Activated T-cell treated with anti-CD3 and anti-CD28 coated beads, Interleukin-2, amount 50 U/mL, for 72 hours (primary cell): ENCODE results near the gene MEMO1. TPM values are rescaled to one million over a fixed set of nuclear protein-coding genes. Genes with fewer than 3 reads are reported as not detected.

Experiments
- ATAC-seq, 2 donors: fragments of 150-1000 bp; cut with Tn5 transposase; replicated peaks in 1 of 2; 2 replicates each; pipeline ENCODE4 v1.10.0; 2021; ENCODE audit warnings: moderate library complexity in 2 of 2, mild to moderate bottlenecking in 1 of 2
- DNase-seq, 2 donors: peaks; one replicate each; pipeline ENCODE4 v3.0.0; 2021 to 2022; ENCODE audit warnings: mixed read lengths in 1 of 2
- H3K27ac Mint-ChIP-seq: one replicate; pipeline ENCODE4 v1.8.0; 2022; ENCODE audit warnings: mild to moderate bottlenecking, moderate library complexity, mixed read lengths
- H3K27me3 Mint-ChIP-seq: one replicate; pipeline ENCODE4 v1.8.0; 2022; ENCODE audit warnings: low read depth, mixed read lengths
- H3K36me3 Mint-ChIP-seq, 2 donors: one replicate each; pipeline ENCODE4 v1.8.0; 2022; ENCODE audit warnings: mixed read lengths in 2 of 2, mild to moderate bottlenecking in 1 of 2; ENCODE audit not compliant: insufficient read depth in 2 of 2
- H3K4me1 Mint-ChIP-seq: one replicate; pipeline ENCODE4 v1.8.0; 2022; ENCODE audit warnings: low read depth, mixed read lengths
- H3K4me3 Mint-ChIP-seq, 2 donors: one replicate each; pipeline ENCODE4 v1.8.0; 2022; ENCODE audit warnings: mild to moderate bottlenecking in 2 of 2, mixed read lengths in 2 of 2, moderate library complexity in 2 of 2
- H3K9me3 Mint-ChIP-seq, 2 donors: one replicate each; pipeline ENCODE4 v1.8.0; 2022; ENCODE audit warnings: mixed read lengths in 2 of 2
- total RNA-seq, 2 donors: library from RNA; stranded (reverse); gene quantifications; one replicate each; pipeline ENCODE4 v1.2.3, GENCODE V29; 2022

Gene MEMO1
- total RNA-seq, 2 donors from 2014 or later: 45.9 to 47.7 TPM

DNA sequence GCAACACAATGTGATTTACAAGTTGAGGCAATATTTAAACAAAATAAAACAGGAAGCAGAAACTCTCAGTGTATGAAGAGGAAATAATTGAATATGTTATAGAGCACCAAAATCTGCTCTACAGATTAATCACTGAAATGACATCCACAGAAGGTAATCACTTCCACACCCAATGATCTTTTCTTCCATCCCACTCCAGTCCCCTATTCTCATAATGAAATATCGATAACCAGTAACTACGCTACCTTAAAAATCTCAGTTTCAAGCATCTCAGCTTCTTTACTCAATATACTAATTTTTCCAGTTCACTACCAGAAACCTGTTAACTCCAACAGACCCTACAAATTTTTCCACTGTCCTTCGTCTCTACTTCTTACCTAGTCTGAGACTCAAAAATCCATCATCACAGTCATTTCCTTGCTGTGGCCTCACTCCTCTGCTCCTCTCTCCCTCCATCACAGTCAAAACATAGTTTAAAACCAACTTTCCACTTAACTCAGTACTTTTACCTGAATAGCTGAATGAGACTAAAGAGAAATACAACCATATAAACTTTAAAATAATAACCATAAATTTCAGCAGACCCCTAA is 67.1 kb downstream of the MEMO1 start:
- H3K4me3 Mint-ChIP-seq: peak overlapping the region in 1 of 2 donors; percentile 41
- no peaks in the 10 kb centered on the region for H3K9me3 Mint-ChIP-seq
- DNase-seq (no peak), ATAC-seq (peak; percentile 40 to 65)
- H3K36me3 Mint-ChIP-seq: no peaks in the 10 kb centered on the region
- H3K27me3 Mint-ChIP-seq: no peaks in the 10 kb centered on the region
- peak overlapping the region; percentile 68 for H3K27ac Mint-ChIP-seq
- H3K4me1 Mint-ChIP-seq: peaks cover 37% of the 10 kb centered on the region

DNA sequence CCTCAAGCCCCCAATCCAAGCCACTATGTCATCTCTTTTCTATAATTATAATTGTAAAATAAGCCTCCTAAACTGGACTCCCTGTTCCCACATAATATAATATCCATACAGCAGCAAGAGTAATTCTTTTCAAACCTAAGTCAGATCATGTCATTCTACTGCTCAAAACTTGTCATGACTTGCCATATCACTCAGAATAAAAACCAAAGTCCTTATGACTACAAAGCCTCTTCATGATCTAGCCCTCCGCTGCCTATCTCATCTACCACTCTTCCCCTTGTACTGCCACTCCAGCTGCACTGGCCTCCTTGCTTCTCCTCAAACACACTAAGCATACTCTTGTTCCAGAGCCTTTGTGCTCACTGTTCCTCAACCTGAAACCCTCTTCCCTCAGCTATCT is 69.9 kb downstream of the MEMO1 start:
- no peak overlapping the region for H3K4me3 Mint-ChIP-seq
- no peaks in the 10 kb centered on the region for H3K27me3 Mint-ChIP-seq
- no peaks in the 10 kb centered on the region for H3K9me3 Mint-ChIP-seq
- DNase-seq (no peak), ATAC-seq (peak in 1 of 2 donors; percentile 69)
- peaks cover 33% of the 10 kb centered on the region for H3K4me1 Mint-ChIP-seq
- H3K36me3 Mint-ChIP-seq: no peaks in the 10 kb centered on the region
- no peak overlapping the region for H3K27ac Mint-ChIP-seq

DNA sequence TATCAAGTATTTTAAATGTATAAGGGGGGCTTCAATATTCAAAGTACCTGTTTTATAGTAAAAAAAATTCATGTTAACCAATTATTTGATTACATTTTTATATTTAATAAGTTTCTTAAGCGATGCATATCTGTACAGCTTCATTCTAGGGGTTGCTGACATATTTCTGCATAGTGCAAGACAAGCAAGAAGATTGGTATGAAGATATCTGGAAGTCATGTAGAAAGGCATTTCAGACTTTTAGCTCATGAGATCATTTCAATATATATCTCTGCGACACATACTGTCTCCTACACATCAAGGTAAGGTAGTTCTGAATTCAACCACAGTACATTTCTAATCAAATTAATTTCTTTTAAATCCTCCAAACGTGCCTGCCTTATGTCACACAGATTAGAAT is 73.1 kb downstream of the MEMO1 start:
- no peaks in the 10 kb centered on the region for H3K27me3 Mint-ChIP-seq
- DNase-seq: no peak
- no peaks in the 10 kb centered on the region for H3K36me3 Mint-ChIP-seq
- peaks cover 10% of the 10 kb centered on the region for H3K4me1 Mint-ChIP-seq
- no peak for ATAC-seq
- no peak overlapping the region for H3K27ac Mint-ChIP-seq
- no peak overlapping the region for H3K4me3 Mint-ChIP-seq
- H3K9me3 Mint-ChIP-seq: no peaks in the 10 kb centered on the region

DNA sequence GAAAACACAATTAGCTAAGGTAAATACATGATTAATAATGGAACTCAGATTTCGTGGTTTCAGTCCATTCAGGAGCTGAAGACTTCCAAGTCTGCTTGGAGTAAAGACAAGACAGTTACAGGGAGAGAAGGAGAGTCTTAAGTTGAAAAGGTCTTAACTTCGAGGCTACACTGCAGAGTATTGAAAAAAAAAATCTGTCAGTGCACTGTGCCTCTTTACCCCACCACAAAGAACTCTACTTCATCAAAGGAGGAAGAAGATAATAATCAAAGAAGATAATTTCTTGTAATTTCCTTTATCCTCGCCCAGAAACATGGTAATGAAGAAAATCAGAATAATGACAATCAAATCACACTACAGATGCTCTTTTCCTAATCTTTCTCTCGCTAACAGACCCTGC is 75.4 kb downstream of the MEMO1 start:
- no peak for DNase-seq
- H3K4me1 Mint-ChIP-seq: peaks cover 13% of the 10 kb centered on the region
- ATAC-seq: no peak
- H3K4me3 Mint-ChIP-seq: no peak overlapping the region
- no peaks in the 10 kb centered on the region for H3K27me3 Mint-ChIP-seq
- H3K9me3 Mint-ChIP-seq: no peaks in the 10 kb centered on the region
- no peak overlapping the region for H3K27ac Mint-ChIP-seq
- no peaks in the 10 kb centered on the region for H3K36me3 Mint-ChIP-seq

DNA sequence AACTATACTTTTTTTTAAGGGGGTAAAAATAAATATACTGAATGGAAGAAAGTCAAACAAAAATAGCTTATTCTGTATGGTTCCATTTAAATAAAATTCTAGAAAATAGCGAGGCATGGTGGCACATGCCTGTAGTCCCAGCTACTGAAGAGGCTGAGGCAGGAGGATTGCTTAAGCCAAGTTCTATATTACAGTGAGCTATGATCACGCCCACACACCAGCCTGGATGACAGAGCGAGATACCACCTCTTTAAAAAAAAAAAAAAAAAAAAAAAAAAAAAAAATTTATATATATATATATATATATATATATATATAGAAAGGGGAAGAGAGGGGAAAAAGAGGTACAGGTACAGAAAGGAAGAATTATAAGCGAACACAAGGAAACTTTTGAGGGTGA is 77.7 kb downstream of the MEMO1 start:
- H3K36me3 Mint-ChIP-seq: peaks cover 2% of the 10 kb centered on the region in 2 donors
- no peaks in the 10 kb centered on the region for H3K27me3 Mint-ChIP-seq
- peak overlapping the region; percentile 66 for H3K27ac Mint-ChIP-seq
- H3K4me1 Mint-ChIP-seq: peaks cover 13% of the 10 kb centered on the region
- no peak for ATAC-seq
- peak overlapping the region in 1 of 2 donors; percentile 30 for H3K4me3 Mint-ChIP-seq
- no peaks in the 10 kb centered on the region for H3K9me3 Mint-ChIP-seq
- no peak for DNase-seq

DNA sequence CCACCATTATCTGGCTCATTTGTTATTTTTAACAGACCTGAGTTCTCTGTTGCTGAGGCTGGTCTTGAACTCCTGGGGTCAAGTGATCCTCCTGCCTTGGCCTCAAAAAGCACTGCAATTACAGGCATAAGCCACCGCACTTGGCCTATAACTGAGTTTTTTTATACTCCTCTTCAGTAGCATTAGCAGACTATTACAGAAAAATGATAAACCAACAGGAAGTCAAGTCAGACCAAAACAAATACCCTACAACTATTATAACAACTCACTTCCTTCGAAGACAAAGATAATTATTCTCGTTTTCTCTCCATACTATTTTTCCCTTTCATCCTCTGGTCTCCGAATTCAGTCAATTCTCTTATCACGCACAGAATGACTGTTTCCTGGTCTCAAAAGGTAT is 78.2 kb downstream of the MEMO1 start:
- H3K9me3 Mint-ChIP-seq: no peaks in the 10 kb centered on the region
- DNase-seq: no peak
- H3K4me1 Mint-ChIP-seq: peaks cover 13% of the 10 kb centered on the region
- ATAC-seq: peak in 1 of 2 donors; percentile 52
- no peaks in the 10 kb centered on the region for H3K27me3 Mint-ChIP-seq
- peaks cover 2% of the 10 kb centered on the region in 2 donors for H3K36me3 Mint-ChIP-seq
- peak overlapping the region; percentile 66 for H3K27ac Mint-ChIP-seq
- H3K4me3 Mint-ChIP-seq: peak overlapping the region in 1 of 2 donors; percentile 30

DNA sequence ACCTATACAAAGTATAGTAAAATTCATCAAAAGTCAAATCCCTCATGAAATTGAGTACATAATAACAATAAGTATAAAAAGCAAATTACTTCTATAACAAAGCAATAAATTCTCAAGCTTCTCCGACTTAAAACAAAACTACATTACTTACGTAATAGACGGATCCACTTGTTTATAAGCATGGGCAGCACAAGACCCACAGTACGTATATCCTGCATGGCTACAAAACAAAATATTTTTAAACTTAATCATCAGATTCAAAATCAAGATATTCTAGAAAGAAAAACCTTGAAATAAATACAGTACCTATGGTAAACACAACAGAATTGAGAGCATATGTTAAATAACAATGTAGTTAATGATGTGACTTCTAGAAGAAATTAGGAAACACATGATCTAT is 78.9 kb downstream of the MEMO1 start:
- Mint-ChIP-seq H3K36me3 (peaks cover 2% of the 10 kb centered on the region in 2 donors), H3K9me3 (no peaks in the 10 kb centered on the region), H3K4me1 (peaks cover 13% of the 10 kb centered on the region), H3K27ac (no peak overlapping the region), H3K4me3 (no peak overlapping the region), H3K27me3 (no peaks in the 10 kb centered on the region)
- ATAC-seq (no peak), DNase-seq (no peak)

DNA sequence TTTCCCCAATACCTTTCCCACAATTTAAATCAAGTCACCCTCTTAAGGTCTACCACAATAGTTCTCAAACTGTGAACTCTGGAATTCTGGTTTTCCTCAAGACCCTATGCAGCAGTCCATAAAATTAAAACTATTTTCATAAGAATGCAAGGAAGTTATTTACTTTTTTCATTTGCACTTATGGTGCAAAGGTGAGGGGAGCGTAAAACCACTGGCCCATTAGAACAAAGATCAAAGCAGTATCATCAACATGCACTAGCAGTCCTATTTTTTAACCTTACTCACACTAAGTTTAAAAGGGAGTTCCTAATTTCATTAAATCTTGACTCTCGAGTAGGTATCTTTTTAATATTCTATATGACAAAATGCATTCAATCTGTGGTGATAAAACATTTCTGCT is 85.3 kb downstream of the MEMO1 start:
- Mint-ChIP-seq H3K4me1 (no peaks in the 10 kb centered on the region), H3K27me3 (no peaks in the 10 kb centered on the region), H3K36me3 (peaks cover 2 to 5% of the 10 kb centered on the region in 2 donors), H3K27ac (no peak overlapping the region), H3K9me3 (no peaks in the 10 kb centered on the region), H3K4me3 (no peak overlapping the region)
- no peak for ATAC-seq
- DNase-seq: no peak

DNA sequence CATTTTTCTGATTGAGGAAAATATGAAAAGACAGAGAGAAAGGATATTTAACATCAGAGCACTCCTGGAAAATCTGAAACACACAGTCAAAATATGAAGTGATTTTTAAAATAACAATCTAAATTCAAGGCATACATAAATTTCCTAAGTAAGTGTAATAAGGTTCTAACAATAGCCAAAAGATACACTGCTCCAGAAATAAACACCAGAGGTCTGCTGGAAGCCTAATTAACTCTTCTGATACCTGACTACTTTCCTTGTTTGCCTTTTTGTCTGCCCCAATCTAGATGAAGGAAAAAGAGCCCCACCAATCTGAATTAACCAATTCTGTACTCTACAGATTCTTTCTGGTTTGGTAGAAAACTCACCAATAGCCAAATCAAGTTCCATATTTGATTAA is 87.1 kb downstream of the MEMO1 start:
- DNase-seq (no peak), ATAC-seq (no peak)
- peaks cover 0 to 4% of the 10 kb centered on the region in 2 donors for H3K36me3 Mint-ChIP-seq
- no peak overlapping the region for H3K27ac Mint-ChIP-seq
- no peak overlapping the region for H3K4me3 Mint-ChIP-seq
- no peaks in the 10 kb centered on the region for H3K9me3 Mint-ChIP-seq
- H3K4me1 Mint-ChIP-seq: no peaks in the 10 kb centered on the region
- no peaks in the 10 kb centered on the region for H3K27me3 Mint-ChIP-seq

DNA sequence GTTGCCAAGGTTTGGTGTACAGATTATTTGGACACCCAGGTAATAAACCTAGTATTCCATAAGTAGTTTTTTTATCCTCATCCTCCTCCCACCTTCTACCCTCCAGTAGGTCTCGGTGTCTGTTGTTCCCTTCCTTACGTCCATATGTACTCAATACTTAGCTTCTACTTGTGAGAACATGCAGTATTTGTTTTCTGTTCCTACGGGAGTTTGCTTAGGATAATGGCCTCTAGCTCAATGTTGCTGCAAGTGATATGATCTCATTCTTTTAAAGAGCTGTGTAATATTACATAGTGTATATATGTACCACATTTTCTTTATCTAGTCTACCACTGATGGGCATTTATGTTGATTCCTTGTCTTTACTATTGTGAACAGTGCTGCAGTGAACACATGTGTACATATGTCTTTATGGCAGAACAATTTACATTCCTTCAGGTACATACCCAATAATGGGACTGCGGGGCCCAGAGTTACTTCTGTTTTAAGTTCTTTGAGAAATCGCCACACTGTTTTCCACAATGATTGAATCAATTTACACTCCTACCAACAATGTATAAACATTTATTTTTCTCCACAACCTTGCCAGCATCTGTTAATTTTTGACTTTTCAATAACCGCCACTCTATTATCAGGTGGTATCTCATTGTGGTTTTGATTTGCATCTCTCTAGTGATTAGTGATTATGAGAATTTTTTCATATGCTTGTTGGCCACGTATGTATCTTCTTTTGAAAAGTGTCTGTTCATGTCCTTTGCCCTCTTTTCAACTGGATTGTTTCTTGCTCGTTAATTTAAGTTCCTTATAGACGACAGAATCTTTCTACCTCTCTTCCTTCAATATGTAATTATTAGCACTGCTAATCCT is 88.0 kb downstream of the MEMO1 start:
- Mint-ChIP-seq H3K4me1 (no peaks in the 10 kb centered on the region), H3K27me3 (no peaks in the 10 kb centered on the region), H3K4me3 (no peak overlapping the region), H3K27ac (no peak overlapping the region), H3K9me3 (no peaks in the 10 kb centered on the region), H3K36me3 (peaks cover 0 to 4% of the 10 kb centered on the region in 2 donors)
- ATAC-seq (no peak), DNase-seq (no peak)

DNA sequence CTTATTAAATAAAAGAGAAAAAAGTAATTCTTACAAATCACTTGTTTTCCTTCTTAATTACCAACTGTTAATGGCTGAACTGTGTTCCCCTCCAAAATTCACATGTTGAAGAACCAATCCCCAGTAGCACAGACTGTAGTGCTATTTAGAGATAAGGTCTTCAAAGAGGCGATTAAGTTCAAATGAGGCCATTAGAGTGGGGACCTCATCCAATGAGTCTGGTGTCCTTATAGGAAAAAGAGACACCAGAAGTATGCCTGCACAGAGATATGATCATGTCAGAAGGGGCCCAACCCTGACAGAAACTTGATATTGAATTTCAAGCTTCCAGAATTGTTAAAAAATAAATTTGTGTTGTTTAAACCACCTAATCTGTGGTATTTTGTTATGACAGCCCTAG is 89.8 kb downstream of the MEMO1 start:
- H3K36me3 Mint-ChIP-seq: peaks cover 0 to 4% of the 10 kb centered on the region in 2 donors
- no peak for ATAC-seq
- H3K4me1 Mint-ChIP-seq: no peaks in the 10 kb centered on the region
- no peaks in the 10 kb centered on the region for H3K9me3 Mint-ChIP-seq
- H3K27me3 Mint-ChIP-seq: no peaks in the 10 kb centered on the region
- no peak overlapping the region for H3K27ac Mint-ChIP-seq
- no peak for DNase-seq
- no peak overlapping the region for H3K4me3 Mint-ChIP-seq

DNA sequence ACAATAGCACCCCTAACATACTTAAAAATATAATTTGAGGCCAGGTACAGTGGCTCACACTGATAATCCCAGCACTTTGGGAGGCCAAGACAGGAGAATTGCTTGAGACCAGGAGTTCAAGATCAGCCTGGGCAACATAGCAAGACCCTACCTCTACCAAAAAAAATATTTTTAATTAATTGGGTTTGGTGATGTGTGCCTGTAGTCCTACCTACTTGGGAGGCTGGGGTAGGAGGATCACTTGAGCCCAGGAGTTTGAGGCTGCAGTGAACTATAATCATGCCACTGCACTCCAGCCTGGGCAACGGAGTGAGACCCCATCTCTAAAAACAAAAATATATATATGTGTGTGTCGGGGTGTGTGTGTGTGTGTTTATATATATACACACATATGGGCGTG is 91.3 kb downstream of the MEMO1 start:
- no peak overlapping the region for H3K27ac Mint-ChIP-seq
- no peaks in the 10 kb centered on the region for H3K9me3 Mint-ChIP-seq
- H3K4me3 Mint-ChIP-seq: no peak overlapping the region
- DNase-seq (no peak), ATAC-seq (no peak)
- H3K4me1 Mint-ChIP-seq: no peaks in the 10 kb centered on the region
- peaks cover 0 to 4% of the 10 kb centered on the region in 2 donors for H3K36me3 Mint-ChIP-seq
- H3K27me3 Mint-ChIP-seq: no peaks in the 10 kb centered on the region

DNA sequence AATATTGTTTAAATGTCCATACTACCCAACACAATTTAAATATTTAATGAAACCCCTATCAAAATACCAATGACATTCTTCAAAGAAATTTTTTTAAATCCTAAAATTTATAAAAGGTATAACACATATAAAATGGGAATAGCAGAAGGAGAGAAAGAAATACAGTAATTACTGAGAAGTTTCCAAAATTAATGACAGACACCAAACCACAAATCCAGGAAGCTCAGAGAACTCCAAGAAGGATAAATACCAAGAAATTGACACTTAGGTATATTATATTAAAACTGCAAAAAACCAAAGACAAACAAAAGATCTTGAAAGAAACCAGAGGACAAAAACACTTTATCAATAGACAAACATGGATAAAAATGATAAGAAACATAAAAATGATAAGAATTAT is 101.1 kb downstream of the MEMO1 start:
- no peaks in the 10 kb centered on the region for H3K9me3 Mint-ChIP-seq

More for the DNA sequence above, 101.1 kb downstream of the MEMO1 start:
- ATAC-seq (no peak), DNase-seq (no peak)
- H3K36me3 Mint-ChIP-seq: peaks cover 2 to 13% of the 10 kb centered on the region in 2 donors
- H3K4me3 Mint-ChIP-seq: no peak overlapping the region
- H3K4me1 Mint-ChIP-seq: peaks cover 12% of the 10 kb centered on the region
- H3K27me3 Mint-ChIP-seq: no peaks in the 10 kb centered on the region
- H3K27ac Mint-ChIP-seq: peak overlapping the region; percentile 68
